NK-92 (cell line): ENCODE measurements around the gene KDM6B.
A peak's percentile ranks its signal among the peaks of the same experiment; 100 is the strongest.

ENCODE experiments used
- DNase-seq: peaks from one replicate; lab custom pipeline; 2025; ENCODE audit not compliant: unreplicated experiment; lab: John Stamatoyannopoulos, UW

Gene KDM6B

DNA sequence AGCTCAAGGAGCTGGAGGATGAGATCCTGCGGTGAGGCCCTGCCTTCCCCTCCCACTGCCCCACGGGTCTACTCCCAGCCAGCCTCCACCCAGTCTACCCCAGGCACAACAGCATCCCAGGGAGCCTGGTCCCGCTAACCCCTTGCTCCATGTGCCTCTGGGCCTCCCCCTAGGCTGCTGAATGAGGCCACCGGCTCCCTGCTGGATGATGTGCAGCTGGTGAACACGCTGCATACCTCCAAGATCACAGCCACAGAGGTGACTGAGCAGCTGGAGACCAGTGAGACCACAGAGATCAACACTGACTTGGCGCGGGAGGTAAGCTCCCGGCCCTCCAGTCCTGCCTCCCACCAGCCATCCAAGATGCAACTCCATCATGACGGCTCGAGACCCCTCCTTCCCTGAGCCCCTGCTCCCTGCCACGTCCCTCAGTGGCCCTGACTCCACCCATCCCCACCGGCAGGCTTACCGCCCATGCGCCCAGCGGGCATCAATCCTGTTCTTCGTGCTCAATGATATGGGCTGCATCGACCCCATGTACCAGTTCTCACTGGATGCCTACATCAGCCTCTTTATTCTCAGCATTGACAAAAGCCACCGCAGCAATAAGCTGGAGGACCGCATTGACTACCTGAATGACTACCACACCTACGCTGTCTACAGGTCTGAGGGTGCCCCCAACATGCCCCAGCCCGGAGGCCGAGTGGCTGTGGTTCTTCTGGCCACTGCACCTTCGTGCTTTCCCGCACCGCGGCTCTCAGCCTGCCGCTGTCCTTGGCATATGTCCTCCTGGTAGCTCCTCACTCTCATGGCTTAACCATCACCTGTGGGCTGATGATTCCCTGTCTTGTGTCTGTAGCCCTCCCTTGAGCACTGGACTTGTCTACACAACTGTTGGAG is 15.0 kb upstream of the KDM6B start:
- no peak for DNase-seq

GRCh38 chr17:7820231-7820630 is 13.8 kb upstream of the KDM6B start:
- no peak for DNase-seq

DNA sequence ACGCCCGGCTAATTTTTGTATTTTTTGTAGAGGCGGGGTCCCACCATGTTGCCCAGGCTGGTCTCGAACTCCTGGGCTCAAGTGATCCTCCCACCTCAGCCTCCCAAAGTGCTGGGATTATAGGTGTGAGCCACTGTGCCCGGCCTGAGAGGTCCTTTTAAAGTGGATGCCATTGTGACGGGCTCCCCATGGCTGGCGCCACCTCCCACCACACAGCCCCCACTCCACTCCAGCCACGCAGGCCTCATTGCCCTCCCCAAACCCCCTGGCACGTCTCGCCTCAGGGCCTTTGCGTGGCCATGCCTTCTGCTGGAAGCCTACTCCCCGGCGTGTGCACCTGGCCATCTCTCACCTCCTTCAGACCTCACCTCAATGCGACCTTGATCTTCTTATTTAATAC is 11.9 kb upstream of the KDM6B start:
- DNase-seq: no peak

- DNase-seq: no peak
Observed at GRCh38 chr17:7823581-7824001, 10.4 kb upstream of the KDM6B start.

DNA sequence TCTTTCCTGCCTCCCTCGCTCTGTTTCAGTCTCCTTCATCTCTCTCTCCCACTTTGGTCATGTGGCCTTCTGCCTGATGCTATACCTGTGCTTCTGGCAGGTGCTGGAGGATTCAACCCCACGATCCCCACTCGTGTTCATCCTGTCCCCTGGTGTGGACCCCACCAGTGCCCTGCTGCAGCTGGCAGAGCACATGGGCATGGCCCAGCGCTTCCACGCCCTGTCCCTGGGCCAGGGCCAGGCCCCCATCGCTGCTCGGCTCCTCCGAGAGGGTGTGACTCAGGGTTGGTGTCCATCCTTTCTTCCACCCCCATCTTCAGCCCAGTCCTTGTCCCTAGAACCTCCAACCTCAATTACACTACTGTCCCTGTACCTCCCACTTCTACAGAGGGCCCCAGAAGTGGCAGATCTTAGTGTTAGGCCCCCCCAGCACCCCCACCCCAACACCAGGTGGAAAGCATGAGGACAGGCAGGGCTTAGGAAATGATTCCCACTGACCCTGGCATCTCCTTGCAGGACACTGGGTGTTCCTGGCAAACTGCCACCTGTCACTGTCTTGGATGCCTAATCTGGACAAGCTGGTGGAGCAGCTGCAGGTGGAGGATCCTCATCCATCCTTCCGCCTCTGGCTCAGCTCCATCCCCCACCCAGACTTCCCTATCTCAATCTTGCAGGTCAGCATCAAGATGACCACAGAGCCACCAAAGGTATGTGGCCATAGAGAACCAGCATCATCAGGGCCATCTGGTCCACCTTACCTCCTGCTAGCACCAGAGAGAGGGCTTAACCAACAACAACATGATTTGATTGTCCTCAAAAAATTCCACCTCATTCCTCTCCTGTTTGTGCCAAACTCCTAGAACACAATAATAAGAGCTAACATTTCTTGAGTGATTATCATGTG is 9.7 kb upstream of the KDM6B start:
- DNase-seq: no peak

DNA sequence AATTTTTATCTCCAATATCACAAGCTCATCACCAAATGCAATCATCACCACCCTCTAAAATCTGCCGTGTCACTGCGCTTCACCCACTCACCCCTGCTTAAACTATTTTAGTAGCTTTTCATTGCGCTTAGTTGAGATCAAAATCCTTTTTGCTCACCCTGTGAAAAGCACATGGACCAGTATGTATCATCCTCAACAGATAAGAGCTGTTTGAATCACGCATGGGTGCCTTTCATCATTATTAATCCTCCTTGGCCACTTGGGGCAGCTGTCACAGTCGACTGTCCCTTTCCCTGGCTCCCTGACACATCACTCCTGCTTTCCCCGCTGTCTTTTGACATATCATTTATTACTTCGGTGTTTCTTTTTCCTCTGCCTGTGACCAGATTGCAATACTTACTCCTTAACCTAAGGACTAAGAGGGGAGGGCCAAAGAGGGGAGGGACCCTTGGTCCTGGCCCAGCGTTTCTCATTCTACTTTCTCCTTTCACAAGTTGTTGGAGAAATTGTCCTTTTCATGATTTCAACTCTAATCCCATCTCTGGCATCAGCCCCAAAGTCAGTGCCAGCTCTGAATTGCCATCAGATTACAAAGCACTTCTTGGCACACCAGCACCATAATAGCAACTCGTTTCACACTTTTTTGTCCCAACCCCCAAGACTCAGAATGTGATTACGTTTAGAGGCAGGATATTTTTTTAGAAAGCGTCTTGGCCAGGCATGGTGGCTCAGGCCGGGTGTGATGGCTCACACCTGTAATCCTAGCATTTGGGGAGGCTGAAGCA is 8.6 kb upstream of the KDM6B start:
- DNase-seq: no peak

GRCh38 chr17:7830616-7831015 is 3.4 kb upstream of the KDM6B start:
- DNase-seq: no peak

DNA sequence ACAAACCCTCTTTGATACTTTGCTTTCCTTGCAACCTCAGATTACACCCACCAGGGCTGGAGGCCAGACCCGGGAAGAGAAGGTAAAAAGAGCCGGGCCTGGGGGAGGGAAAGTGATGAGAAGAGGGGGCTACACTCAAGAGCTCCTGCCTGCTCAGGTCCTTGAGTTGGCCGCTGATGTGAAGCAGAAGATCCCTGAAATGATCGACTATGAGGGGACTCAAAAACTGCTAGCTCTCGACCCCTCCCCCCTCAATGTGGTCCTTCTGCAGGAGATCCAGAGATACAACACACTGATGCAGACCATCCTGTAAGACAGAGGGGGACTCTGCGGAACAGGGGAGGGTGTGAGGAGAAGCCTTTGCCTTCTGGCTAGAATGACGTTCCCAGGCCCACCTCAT is 2.8 kb upstream of the KDM6B start:
- DNase-seq: no peak

- DNase-seq: no peak
Observed at GRCh38 chr17:7832431-7832830, 1.6 kb upstream of the KDM6B start.

- DNase-seq: no peak
Observed at GRCh38 chr17:7833011-7833794, 814 bp upstream of the KDM6B start.

DNA sequence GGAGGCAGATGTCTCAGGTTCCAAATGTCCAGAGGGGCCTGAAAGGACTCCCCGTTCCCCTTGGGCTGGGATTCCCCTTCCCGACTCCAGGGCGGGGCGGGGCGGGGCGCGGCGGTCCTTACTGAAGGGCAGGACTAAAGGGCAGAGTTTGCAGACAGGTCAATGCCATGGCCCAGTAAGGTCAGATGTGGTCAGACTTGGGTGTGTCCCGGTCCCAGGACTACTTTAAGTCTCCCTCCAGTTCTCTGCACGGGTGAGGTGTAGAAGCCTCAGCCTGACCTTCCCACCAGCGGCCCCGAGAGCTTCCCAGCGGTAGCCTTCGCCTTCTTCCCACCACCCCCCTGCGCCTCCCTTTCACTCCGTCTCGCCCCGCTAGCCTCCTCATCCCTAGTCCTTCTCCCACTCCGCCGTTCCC is 532 bp downstream of the KDM6B start:
- no peak for DNase-seq

- peak; percentile 61 for DNase-seq
Observed at GRCh38 chr17:7834957-7835813, 1.2 kb downstream of the KDM6B start.

DNA sequence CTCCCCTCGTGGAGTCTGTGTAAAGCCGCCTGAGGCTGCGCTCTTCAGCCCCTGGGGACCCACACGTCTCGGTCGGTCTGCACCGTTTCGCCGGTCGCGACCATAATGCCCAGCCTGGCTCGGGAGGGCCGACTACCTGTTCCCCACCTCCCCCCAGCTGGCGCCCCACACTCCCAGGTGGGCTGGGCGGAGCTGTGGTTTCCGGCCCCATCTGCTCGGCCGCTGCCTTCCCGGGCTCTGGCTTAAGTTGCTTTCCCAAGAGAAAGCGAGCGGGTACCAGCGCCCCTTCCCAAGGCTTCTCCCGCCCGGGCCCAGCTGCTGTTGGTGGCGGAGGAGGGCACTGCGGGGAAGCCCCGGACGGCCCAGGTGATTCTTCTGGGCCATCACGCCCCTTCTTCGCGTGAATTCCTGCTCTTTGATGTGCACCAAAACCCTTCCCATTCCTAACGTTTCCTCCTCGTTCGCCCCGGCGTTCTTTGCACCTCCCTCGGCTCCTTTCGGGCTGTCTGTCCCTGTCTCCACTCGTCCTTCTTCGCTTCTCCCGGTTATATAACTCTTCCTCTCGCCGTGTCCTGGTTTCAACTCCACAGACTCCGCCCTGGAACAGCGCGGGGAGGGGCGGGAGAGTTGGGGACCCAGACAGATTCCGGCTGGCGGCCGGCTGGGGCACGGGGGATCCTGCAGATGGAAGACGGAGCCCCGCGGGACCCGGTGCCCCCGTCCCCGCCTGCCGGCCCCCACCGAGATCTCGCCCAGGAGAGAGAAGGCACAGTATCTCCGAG is 2.0 kb downstream of the KDM6B start:
- no peak for DNase-seq

GRCh38 chr17:7836596-7837407 is 2.8 kb downstream of the KDM6B start:
- no peak for DNase-seq

- DNase-seq: no peak
Observed at GRCh38 chr17:7837408-7838088, 3.5 kb downstream of the KDM6B start.

DNA sequence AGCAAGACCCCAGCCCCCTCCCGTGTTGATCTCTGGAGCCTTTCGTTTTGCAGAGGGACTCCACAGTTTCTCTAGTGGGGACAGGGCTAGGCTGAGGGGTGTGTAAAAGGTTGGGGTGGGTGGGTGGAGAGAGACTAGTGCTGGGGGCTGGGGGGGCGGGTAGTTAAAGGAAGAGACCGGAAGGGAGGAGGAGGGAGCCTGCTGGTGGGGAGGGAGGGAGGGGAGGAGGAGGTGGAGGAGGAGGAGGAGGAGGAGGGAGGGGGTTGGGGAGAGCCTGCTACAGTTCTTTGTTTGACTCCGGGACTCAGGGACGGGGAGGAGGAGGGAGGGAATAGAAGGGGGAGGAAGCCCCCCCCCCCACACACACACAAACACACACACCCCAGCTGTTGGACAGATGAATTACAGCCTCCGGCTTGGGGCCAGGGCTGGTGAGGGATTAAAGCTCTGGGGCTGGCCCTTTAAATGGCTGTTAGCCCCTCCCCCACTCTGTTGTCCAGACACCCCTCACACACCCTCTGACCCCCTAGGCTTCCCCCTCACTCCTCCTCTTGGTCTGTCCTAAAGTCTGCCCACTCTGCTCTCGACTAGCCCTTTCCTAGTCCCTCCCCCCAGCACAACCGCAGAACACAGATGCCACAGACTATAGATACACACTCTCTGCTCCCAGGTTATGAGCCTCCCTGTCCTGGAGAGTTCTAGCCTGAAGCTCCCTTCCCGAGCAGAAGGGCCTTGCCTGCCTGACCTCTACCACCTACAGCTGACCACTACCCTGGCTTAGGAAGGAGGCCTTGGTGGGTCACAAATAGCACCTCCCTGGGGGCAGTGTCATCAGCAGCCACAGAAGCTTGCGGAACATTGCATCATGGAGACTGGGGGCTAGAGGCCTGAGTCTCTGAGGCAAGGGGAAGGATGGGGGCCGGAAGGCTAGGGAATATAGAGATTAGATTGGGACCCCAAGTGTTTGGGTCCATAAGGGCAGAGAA is 4.4 kb downstream of the KDM6B start:
- DNase-seq: no peak
